ENCODE data around the gene MAFF.
A peak's percentile ranks its signal among the peaks of the same experiment; 100 is the strongest.
"Not testable (repeated sequence)": the region's sequence is repeated elsewhere in the genome, so short reads cannot be mapped to it uniquely, and the experiment has no call there.

Gene MAFF

DNA sequence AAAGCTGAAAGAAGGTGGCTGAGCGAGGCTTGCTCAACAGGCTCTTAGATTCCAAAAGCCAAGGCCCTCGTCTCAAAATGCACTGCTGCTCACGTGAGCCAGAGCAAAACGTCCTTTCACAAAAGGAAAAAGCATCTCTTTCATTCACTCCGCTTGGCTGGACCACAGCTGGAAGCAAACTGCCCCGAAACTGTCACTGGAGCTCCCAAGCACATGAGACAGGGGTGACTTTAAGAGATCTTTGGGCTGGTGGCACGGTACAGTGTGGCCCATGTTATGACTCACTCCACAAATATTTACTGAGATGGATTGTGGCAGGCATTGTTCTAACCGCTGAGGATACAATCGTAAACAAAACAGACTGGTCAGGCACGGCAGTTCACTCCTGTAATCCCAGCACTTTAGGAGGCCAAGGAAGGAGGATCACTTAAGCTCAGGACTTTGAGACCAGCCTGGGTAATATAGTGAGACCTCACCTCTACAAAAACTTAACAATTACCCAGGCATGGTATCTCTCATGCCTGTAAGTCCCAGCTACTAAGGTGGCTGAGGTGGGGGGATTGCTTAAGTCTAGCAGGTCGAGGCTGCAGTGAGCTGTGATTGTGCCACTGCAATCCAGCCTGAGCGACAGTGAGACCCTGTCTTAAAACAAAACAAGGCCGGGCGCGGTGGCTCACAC, 23.7 kb upstream of the MAFF start:
- no peak for DNase-seq

DNA sequence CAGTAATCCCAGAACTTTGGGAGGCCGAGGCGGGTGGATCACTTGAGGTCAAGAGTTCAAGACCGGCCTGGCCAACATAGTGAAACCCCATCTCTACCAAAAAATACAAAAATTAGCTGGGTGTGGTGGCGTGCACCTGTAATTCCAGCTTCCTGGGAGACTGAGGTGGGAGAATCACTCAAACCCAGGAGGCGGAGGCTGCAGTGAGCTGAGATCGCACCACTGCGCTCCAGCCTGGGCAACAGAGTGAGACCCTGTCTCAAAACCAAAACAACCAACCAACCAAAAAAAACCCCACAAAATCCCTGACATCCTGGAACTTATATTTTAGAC, 23.2 kb upstream of the MAFF start:
- DNase-seq = not testable (repeated sequence)

DNA sequence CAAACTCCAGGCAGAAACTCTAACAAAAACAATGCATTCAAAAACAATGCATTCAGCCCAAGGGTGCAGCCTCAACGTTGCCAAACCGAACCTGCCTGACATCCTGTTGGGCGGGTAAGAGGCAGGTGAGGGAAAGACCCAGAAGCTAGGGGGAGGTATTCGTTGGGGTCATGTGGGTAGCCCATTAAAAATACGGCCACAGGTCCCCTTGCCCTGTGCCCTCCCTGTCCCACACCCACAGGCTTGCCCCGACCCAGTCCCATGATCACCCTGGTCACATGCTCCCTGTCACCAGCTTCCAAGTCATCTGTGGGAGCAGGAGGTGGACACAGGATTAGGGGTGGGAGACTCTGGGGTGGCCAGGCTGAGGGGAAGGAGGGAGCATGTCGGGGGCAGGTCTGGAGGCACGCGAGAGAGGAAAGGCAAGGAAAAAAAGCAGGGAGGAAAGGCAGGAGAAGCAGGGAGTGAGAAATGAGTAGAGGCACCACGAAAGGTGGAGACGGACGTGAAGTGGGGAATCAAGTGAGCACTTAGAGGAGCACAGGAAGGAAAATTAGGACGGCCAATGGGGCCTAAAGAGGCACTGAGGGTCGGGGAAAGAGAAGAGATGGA, 20.8 kb upstream of the MAFF start:
- no peak for DNase-seq

DNA sequence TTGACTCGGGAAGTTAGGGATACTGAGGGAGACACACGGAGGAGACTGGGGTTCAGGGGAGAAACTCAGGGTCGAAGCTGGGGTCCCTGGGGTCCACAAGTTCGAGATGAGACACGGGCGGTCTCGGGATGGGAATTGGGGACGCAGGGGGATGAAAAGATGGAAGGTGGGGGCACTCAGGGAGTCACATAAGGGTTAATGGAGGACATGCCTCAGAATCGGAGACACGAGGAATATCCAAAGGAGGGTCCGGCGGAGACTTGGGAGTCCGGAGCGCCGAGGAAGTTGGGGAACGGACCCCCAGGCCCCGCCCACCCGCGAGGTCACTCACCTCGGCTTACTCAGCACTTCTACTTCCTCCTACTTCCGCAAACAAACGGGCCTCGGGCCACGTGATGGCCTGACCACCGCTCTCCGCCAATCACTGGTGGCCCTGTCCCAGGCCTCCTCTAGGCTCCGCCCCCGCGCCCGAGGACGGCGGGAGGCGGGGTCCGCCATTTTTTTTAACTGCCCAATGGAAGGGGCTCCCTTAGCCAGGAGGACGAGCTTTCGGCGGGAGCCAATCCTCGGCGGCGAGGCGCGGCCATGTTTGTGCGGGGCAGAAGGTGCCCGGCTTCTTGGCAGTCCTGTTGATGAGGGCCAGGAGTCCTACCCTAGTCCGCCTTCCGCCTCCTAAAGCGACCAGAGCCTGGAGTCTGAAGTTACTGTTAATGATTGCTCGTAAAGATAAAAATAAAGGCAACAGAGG, 20.2 kb upstream of the MAFF start, which contains the start of gene PLA2G6:
Gene PLA2G6 (minus strand): TSS at position 378 of the 748 bp plus-strand sequence. CDS start 12,404 bp downstream, outside the sequence.
- peak; percentile 98 for DNase-seq

DNA sequence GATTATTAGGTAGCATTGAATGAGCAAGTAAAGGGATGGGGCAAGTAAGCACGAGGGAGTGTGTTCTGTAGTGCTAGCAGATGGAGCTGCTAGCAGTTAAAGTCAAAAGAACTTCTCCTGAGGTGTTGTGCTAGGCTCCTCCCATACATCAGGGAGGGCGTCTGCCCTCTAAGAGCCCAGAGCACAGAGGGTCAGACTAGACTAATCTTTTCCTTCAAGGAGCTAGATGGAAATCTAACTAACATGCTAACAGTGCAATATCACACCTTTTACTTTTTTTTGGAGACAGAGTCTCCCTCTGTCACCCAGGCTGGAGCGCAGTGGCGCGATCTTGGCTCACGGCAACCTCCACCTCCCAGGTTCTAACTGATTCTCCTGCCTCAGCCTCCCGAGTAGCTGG, 17.0 kb upstream of the MAFF start:
- no peak for DNase-seq

DNA sequence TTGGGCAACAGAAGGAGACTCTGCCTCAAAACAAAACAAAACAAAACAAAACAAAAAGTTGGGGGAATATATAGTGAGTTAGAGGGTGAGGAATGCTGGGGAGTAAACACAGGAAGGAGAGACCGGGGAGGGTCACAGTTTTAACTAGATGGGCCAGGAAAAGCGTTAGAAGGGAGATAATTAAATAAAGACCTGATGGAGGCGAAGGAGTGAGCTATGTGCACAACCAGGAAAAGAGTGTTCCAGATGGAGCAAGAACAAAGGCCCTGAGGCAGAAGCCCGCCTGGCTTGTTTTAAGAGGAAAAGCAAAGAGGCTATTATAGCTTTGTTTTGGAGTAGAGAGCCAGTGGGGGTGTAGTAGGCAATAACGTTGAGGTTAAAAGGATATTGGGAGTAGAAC, 15.4 kb upstream of the MAFF start:
- no peak for DNase-seq

DNA sequence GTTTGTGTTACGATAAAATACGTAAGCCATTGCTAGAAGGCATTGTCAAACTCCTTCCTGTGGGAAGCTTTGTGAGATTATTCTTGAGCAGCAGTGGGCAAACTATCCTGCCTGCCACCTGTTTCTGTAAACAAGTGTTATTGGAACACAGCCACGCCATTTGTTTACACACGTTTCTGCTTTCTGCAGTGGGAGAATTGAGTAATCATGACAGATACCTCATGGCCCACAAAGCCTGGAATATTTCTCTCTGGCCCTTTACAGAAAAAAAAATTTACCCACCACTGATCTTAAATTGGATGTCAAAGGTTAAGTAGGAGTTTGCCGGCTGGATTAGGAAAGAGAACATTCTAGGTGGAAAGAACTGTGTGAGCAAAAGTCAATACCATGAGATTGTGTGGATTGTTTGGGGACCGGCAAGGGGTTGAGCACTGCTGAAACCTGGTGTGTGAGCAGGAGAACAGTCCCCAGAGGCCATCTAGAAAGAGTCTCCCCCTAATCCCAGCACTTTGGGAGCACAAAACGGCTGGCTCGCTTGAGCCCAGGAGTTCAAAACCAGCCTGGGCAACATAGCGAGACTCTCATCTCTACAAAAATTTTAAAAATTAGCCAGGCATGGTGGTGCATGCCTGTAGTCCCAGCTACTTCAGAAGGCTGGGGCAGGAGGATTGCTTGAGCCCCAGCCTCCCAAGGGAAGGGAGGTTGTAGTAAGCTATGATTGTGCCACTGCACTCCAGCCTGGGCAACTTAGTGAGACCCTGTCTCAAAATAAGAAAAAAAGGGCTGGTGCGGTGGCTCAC, 14.2 kb upstream of the MAFF start:
- peak; percentile 84 for DNase-seq

DNA sequence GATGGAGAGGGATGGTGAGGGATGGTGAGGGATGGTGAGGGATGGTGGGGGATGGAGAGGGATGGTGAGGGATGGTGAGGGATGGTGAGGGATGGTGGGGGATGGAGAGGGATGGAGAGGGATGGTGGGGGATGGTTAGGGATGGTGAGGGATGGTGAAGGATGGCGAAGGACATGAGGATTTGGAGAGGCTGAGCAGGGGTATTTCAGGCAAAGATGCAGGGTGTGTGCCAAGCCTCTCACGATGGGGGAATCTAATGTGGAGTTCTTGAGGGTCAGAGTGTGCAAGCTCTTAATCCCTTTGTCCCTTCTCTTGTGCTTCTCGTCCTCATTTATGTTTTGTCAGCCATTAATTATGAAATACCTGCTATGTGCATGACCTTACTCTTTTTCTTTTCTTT, 12.7 kb upstream of the MAFF start:
- DNase-seq = no peak

DNA sequence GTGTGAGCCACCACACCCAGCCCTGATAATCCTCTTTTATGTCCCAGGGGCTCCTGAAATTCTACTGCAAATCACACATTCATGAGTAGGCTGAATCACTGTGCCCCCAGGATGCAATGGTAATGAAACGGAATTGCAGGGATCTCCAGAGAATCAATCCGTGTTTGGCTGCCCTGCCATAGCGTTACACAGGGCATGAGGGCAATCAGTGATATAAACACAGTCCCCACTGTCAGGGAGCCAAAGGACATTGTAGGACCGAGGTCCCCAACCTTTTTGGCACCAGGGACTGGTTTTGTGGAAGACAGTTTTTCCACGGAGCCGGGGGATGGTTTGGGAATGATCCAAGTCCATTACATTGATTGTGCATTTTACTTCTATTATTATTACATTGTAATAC, 11.2 kb upstream of the MAFF start:
- no peak for DNase-seq

DNA sequence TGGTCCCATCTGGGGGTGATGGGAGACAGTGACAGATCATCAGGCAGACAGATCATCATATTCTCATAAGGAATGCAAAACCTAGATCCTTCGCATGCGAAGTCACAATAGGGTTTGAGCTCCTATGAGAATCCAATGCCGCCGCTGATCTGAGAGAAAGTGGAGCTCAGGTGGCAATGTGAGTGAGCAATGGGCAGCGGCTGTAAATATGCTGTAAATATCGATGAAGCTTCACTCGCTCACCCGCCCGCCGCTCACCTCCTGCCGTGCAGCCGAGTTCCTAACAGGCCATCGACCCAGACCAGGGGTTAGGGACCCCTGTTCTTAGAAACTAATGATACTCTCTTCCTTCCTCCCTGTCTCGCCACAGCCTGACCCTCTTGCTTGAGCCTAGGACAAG, 10.7 kb upstream of the MAFF start:
- no peak for DNase-seq

DNA sequence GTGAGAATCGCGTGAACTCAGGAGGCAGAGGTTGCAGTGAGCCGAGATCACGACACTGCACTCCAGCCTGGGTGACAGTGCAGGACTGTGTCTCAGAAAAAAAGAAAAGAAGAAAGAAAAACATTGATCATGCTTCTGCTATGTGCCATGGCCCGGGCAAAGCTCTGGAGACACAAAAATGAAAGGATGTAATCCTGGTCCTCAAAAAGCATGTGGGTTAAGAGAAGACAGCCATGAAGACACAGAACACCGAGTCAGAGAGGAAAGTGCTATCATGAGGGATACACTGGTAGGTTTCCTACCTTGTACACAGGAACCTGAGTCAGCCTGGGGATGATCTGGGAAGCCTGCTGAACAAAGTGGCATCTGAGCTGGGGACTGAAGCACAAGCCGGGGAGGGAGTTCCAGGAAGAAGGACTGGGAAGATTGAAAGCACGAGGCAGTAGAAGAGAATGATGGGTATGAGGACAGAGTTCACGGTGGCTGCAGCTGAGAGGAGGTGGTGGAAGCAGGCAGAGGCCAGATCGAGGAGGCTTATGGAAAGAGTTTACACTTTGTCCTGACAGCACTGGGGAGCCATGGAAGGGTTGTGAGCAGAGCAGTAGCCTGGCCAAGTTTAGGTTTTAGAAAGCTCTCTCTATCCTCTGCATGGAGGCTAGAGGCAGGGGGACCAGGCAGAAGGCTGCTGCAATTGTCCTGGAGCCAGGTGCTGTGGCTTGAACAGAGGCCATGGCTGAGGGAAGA, 9.9 kb upstream of the MAFF start:
- DNase-seq = no peak

DNA sequence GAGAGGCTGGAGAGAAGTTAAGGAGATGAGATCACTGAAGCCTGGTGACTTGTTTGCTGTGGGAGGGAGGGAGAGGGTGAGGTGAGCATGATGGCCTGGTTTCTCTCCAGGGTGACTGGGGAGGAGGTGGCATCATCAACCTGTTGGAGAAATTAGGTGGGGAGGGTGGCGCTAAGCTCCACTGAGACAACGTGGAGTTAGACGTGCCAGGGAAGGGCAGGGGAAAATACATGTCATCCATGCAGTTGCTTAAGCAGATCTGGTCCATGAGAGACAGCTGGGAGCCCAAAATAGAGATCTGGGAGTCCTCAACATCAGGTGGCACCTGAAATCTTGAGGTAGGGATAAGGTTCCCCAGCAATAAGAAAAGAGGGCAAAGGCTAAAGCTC, 9.3 kb upstream of the MAFF start:
- no peak for DNase-seq

DNA sequence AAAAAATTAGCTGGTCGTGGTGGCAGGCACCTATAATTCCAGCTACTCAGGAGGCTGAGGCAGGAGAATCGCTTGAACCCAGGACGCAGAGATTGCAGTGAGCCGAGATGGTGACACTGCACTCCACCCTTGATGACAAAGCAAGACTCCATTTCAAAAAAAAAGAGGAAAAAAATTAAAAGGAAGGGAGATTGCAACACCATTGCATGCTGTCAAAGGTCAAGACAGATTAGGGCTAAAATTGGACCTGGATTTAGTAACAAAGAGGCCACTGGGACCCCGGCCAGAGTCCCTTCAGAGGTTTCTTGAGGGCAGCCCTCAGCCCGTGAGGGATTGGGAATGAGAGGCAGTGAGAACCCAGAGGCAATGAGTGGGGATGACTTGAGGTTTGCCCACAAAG, 8.2 kb upstream of the MAFF start:
- no peak for DNase-seq

DNA sequence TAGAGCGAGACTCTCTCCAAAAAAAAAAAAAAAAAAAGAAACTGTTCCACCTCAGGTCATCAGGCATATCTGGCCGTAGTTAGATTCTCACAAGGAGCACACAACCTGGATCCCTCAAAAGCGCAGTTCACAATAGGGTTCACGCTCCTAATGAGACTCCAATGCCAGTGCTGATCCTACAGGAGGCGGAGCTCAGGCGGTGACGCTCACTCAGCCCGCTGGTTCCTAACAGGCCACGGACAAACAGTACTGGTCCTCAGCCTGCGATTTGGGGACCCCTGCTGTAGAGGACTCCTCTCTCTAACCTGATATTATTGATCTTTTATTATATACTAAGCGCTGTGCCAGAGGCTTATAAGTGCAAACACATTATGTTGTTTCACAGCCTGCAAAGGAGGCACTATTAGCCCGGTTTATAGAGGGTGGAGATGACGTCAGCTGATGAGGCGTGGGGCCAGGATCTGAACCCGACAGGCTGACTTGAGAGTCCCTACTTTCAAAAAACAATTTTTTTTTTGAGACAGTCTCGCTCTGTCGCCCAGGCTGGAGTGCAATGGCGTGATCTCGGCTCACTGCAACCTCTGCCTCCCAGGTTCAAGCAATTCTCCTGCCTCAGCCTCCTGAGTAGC, 4.9 kb upstream of the MAFF start:
- peak; percentile 51 for DNase-seq

DNA sequence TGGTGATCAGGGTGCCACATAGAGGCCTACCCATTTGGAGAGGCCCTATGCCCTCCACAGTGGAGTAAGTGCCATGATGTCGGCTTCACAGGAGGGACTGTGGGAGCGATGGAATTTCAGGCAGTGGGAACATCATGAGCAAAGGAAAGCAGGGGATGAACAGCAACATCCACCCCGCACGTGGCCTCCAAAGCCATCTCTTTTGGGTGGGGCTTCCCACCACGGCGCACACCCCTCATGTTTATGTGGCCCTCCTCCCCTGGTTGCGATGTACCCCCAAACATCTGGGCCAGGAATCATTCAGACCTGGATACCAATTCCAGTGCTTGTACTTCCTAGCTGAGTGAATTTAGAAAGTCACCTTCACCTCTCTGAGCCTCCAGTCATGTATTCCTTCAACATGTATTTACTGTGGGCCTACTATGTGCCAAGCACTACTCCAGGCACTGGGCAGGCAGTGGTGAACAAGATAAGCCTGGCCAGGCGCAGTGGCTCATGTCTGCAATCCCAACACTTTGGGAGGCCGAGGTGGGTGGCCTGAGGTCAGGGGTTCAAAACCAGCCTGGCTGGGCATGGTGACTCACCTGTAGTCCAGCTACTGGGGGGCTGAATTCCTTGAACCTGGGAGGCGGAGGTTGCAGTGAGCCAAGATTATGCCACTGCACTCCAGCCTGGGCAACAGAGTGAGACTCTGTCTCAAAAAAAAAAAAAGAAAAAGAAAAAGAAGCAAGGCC, 1.8 kb upstream of the MAFF start:
- DNase-seq = no peak

DNA sequence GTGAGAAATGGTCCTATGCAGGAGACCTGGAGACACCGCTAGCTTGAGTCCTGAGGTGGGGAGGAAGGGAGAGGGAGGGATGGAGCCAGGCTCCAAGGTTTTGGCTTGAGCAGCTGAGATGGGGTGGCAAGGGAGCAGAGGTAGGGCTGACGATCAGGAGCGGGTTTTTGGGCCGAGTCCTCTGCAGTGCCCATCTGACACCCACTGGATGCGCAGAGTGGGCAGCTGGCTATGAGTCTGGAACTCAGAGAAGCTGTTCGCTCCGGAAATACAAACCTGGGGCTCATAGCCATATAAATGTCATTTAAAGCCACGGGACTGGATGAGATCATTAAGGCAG, 453 bp upstream of the MAFF start:
- no peak for DNase-seq

DNA sequence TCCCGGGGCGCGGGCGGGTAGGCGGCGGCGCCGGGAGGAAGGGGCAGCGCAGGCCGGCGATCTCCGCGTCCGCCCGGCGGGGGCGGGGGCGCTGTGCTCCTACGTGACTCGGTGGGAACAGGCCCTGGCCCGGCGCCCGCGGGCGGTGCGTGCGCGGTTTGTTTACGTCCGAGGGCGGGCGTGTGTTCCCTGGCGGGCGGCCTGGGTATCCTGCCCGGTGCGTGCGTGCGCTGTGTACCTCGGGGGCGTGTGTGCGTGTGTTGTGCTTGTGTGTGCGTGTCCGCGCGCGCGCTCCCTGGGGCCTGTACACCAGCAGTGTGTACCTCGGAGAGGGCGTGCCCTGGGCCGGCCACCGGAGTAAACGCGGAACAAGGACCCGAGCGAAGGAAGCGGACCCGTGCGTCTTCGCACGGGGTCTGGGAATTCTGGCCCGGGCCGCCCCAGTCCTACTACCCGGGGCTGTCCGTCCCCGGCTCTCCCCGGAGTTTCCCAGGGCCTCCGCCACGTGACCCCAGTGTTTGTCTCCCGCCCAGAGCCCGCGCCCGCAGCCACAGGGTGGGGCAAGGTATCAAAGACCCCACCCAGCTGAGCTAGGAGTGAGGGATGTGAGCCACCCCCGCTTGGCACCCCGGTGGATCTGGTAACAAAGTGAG, 769 bp downstream of the MAFF start:
- DNase-seq = no peak

DNA sequence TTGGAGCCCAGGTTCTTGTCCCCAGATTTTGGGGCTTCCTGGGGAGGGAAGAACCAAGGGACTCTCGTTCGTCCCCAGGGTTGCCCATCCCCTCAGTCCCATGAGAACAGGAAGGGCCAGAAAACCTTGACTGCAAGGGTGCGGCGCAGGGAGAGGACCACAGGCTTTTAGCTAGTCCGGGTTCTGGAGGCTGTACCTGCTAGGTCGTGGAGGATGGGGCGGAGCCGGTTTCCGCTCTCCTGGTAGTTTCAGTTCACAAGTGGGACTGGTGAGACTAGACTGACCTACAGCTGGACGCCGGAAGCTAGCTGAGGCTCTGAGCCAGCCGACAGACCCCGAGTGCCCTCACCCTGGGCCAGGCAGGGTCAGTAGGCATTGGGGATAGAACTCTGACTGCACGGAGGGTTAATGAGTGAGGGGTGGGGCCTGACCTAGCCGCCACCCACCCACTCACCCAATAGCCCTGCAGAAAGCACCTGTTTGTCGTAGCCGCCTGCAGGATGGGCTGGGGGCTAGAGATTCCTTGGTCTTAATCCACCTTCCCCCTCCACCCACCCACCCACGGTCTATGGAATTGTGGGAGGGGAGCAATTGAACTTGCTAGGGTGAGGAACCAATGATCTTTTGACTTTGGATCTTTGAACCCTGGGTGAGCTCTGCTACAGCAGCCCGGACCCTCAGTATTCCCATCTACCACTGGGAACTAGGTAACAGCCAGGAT, 1.5 kb downstream of the MAFF start:
- DNase-seq = no peak

DNA sequence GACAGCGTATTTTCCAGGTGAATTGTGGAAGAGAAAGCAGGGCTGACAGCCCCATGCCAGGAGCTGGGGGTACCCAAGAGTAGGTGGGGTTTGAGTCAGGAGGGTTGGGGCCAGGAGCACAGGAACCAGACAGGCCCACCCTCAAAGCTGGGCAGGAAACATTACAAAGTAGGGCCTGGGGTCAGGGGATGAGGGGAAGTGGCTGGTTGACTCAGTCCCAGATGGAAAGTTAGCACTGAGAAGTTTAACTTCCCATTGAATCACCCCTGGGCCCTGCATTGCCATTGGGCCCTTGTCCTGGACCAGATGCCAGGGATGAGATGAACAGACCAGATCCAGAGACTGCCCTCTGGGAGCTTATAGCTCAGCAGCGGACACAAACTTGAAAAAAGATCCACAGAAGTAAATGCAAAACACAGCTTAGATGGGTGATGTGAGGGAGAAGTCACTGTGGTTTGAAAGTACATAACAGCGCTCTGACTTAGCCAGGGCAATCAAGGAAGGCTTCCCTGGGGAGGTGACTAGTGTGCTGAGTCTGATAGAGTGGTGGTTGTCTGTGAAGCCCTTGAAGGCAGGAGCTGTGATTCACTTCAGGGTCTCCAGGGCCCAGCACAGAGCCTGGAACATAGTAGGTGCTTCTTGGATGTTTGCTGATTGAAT, 2.2 kb downstream of the MAFF start:
- DNase-seq = no peak

DNA sequence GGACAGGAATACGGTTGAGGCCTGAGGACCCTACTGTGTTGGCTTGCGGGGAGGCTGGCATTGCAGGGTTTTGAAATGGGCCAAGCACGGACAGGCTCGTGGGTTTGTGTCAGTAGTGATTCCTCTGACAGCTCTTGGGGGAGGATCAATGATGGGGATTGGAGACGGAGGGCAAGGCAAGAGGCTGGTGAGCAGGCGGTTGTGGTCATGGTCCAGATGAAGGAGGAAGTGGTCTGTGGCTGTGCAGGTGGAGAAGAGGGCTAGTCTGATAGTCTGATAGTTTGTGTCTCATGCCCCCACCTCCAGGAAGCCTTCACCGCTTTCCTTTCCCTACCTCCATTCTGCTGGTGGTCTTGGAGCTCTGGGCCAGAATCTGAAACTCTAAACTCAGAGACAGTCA, 3.0 kb downstream of the MAFF start:
- DNase-seq = no peak

Data from NCI-H1092 (cell line).